Chondrocyte (in vitro differentiated cells): Measurements from ENCODE around the gene RIMS4. TPM values are rescaled to one million over a fixed set of nuclear protein-coding genes. Genes with fewer than 3 reads are reported as not detected.

ENCODE experiments used
- DNase-seq: peaks from one replicate; pipeline ENCODE4 v3.0.0; 2021; ENCODE audit warnings: mixed read lengths, low spot score
- H3K27ac Mint-ChIP-seq: one replicate; pipeline ENCODE4 v1.8.0; 2021; ENCODE audit warnings: mild to moderate bottlenecking, moderate library complexity, mixed read lengths; ENCODE audit not compliant: unreplicated experiment
- H3K27me3 Mint-ChIP-seq: 2 replicates; pipeline ENCODE4 v1.8.0; 2021; ENCODE audit warnings: low read depth, mixed read lengths
- H3K36me3 Mint-ChIP-seq: 2 replicates; pipeline ENCODE4 v1.8.0; 2021; ENCODE audit warnings: low read depth, mixed read lengths
- H3K4me1 Mint-ChIP-seq: 2 replicates; pipeline ENCODE4 v1.8.0; 2021; ENCODE audit warnings: low read depth, mild to moderate bottlenecking, mixed read lengths
- H3K4me3 Mint-ChIP-seq: one replicate; pipeline ENCODE4 v1.8.0; 2021; ENCODE audit warnings: mild to moderate bottlenecking, moderate library complexity, mixed read lengths; ENCODE audit not compliant: unreplicated experiment
- H3K9me3 Mint-ChIP-seq: 2 replicates; pipeline ENCODE4 v1.8.0; 2021; ENCODE audit warnings: low read depth, mixed read lengths
- total RNA-seq: library from RNA; stranded (reverse); gene quantifications from 3 replicates; pipeline ENCODE4 v1.2.1, GENCODE V29; 2021
- TF ChIP-seq, protein P1 (sequence below): fragments of 200-600 bp; sonication (generic); IDR thresholded peaks from 2 replicates; pipeline ENCODE4 v1.5.0; 2021; ENCODE audit warnings: antibody characterized with exemption, mild to moderate bottlenecking, moderate library complexity

Gene RIMS4
- total RNA-seq, 1 donor from 2014 or later = 2.1 TPM

DNA sequence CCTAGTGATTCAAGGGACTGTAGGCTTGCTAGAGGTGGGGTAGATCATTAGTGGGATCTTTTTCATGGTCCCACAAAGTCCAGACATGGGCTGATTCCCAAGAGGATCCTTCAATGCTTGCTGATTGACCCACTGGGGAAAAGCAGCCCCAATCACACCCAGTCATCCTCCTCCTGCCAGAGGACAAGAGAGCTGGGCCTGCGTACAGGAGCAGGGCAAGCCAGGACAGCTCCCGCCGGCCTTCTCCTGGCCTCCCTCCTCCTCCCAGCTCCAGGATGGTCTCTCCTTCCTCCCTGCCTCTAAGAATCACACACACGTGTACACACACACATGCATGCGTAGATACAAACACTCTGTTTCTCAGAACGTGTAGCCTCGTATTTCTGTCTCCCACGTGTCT, 37.7 kb downstream of the RIMS4 start:
- TF ChIP-seq, protein P1, sequence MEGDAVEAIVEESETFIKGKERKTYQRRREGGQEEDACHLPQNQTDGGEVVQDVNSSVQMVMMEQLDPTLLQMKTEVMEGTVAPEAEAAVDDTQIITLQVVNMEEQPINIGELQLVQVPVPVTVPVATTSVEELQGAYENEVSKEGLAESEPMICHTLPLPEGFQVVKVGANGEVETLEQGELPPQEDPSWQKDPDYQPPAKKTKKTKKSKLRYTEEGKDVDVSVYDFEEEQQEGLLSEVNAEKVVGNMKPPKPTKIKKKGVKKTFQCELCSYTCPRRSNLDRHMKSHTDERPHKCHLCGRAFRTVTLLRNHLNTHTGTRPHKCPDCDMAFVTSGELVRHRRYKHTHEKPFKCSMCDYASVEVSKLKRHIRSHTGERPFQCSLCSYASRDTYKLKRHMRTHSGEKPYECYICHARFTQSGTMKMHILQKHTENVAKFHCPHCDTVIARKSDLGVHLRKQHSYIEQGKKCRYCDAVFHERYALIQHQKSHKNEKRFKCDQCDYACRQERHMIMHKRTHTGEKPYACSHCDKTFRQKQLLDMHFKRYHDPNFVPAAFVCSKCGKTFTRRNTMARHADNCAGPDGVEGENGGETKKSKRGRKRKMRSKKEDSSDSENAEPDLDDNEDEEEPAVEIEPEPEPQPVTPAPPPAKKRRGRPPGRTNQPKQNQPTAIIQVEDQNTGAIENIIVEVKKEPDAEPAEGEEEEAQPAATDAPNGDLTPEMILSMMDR = no peak
- DNase-seq = no peak
- Mint-ChIP-seq H3K9me3 (no peaks in the 10 kb centered on the region), H3K27me3 (peaks cover 37% of the 10 kb centered on the region), H3K36me3 (no peaks in the 10 kb centered on the region), H3K27ac (no peak overlapping the region), H3K4me3 (no peak overlapping the region), H3K4me1 (no peaks in the 10 kb centered on the region)

DNA sequence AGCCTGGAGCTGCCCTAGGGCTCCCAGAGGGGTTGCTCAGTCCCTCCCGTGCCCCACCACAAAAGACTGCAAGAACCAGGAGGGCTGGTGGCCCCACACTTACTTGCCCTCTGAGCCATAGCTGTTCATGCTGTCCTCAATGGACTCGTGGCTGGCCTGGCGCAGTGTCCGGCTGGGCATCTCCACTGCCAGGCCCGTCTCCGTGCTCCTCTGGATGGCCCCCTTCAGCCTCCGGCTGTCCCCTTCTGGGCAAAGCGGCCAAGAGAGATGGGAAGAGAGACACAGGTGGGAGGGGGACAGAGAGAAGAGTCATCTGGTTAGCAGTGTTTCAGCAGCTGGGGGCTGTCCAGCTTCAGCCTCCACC, 39.2 kb downstream of the RIMS4 start:
- no peaks in the 10 kb centered on the region for H3K9me3 Mint-ChIP-seq
- TF ChIP-seq, protein P1 = no peak
- H3K4me1 Mint-ChIP-seq = no peaks in the 10 kb centered on the region
- peaks cover 36% of the 10 kb centered on the region for H3K27me3 Mint-ChIP-seq
- H3K27ac Mint-ChIP-seq = no peak overlapping the region
- no peaks in the 10 kb centered on the region for H3K36me3 Mint-ChIP-seq
- DNase-seq = no peak
- no peak overlapping the region for H3K4me3 Mint-ChIP-seq

DNA sequence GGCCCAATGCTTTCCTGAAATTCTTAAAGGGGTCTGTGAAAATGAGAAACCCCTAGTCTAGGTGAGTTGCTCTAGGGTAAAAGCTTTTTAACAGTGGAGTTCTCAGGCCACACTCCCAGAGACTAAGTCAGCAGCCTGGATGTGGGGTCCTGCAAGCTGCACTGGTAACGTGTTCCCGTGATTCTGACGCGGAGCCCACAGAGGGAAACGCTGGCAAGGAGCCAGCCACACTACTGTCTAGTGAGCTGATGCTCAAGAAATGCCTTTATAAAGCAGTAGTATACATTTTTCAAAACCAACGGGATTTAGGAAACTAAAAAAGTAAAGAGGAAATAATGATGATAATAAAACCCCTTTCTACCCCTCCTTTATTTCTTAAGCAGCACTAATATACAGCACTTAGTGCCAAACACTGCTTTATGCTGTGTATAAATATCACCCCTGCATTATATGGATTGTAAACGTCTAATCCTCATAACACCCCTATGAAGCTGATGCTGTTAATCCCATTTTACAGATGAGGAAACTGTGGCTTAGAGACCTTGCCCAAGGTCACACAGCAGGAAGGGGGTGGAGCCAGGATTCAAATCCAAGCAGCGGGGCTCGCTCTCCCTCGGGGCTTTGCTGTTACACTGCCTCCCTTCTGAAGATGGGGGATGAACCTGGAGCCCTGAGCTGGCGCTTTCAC, 39.7 kb downstream of the RIMS4 start:
- H3K4me1 Mint-ChIP-seq = no peaks in the 10 kb centered on the region
- no peaks in the 10 kb centered on the region for H3K9me3 Mint-ChIP-seq
- no peaks in the 10 kb centered on the region for H3K36me3 Mint-ChIP-seq
- no peak overlapping the region for H3K4me3 Mint-ChIP-seq
- DNase-seq = no peak
- no peak overlapping the region for H3K27ac Mint-ChIP-seq
- TF ChIP-seq, protein P1 = no peak
- peaks cover 36% of the 10 kb centered on the region for H3K27me3 Mint-ChIP-seq

DNA sequence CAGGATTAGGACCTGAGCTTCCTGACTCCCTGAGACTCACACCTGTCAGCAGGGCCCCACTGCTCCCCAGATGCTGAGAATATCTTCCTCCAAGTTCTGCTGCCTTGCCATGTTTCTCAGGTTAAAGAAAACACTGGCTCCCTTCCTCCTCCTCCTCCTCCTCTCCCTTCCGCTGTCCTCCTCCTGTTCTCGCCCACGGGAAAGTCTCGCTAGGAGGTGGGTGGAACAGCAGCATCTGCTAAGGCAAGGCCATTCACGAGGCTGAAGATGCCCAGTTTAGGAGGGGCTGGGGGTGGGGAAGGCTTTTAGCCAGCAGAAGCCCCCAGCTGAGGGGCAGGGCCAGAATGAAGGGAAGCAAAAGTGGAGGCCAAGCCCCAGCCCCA, 40.9 kb downstream of the RIMS4 start:
- H3K27ac Mint-ChIP-seq = no peak overlapping the region
- H3K9me3 Mint-ChIP-seq = no peaks in the 10 kb centered on the region
- peaks cover 37% of the 10 kb centered on the region for H3K27me3 Mint-ChIP-seq
- TF ChIP-seq, protein P1 = no peak
- H3K4me3 Mint-ChIP-seq = no peak overlapping the region
- no peak for DNase-seq
- H3K36me3 Mint-ChIP-seq = no peaks in the 10 kb centered on the region
- no peaks in the 10 kb centered on the region for H3K4me1 Mint-ChIP-seq

DNA sequence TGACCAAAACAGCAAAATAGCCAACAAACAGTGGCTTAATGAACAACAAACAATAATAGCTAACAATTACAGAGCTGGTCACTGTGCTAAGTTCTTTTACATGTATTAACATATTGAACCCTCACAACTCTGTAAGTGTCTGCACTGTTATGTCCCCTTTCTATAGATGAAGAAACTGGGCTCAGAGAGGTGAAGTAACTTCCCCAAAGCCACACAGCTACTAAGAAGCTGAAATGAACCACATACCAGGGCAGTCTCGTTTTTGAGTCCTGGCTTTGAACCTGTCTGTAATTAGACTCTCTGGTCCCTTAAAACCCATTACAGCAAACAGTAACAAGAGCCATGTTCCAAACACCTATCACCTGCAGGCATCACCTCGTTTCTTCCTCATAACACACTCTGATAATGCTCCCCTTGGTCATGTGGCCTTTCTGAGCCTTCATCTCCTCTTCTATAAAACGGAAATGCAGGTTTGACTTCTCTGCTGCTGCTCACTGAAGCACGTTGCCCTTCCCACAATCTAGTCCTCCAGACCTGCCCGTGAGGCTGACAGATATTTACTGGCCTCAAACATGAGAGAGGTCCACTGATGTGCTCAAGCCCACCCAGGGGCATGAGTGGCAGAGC, 41.4 kb downstream of the RIMS4 start:
- Mint-ChIP-seq H3K4me1 (no peaks in the 10 kb centered on the region), H3K27ac (no peak overlapping the region)

More for the DNA sequence above, 41.4 kb downstream of the RIMS4 start:
- peaks cover 42% of the 10 kb centered on the region for H3K27me3 Mint-ChIP-seq
- no peak overlapping the region for H3K4me3 Mint-ChIP-seq
- TF ChIP-seq, protein P1 = no peak
- H3K9me3 Mint-ChIP-seq = no peaks in the 10 kb centered on the region
- DNase-seq = no peak
- H3K36me3 Mint-ChIP-seq = no peaks in the 10 kb centered on the region
